WTC11 (cell line): ENCODE data around the gene BEX2. TPM values are rescaled to one million over a fixed set of nuclear protein-coding genes. Genes with fewer than 3 reads are reported as not detected.

Experiments
- ATAC-seq: fragments of 200-7000 bp; cut with Tn5 transposase; 2 replicates; pipeline ENCODE4 v1.10.0; 2021; ENCODE audit warnings: mild to moderate bottlenecking, moderate library complexity
- CTCF ChIA-PET: fragments of 300-600 bp; sonication (Branson Sonifier 250); formaldehyde crosslinking; loops from one replicate; lab custom pipeline; 2021; ENCODE audit warnings: antibody characterized with exemption; lab: Charles Lee
- POLR2A ChIA-PET: fragments of 350-600 bp; sonication (Branson Sonifier 250); formaldehyde crosslinking; loops from one replicate; lab custom pipeline; 2021; ENCODE audit warnings: antibody characterized with exemption; lab: Charles Lee
- DNase-seq: peaks from one replicate; pipeline ENCODE4 v3.0.0; 2021; ENCODE audit warnings: low spot score
- H3K27ac Mint-ChIP-seq: 2 replicates; pipeline ENCODE4 v1.8.0; 2021; ENCODE audit warnings: mixed read lengths
- H3K27me3 Mint-ChIP-seq: 2 replicates; pipeline ENCODE4 v1.8.0; 2021; ENCODE audit warnings: low read depth, mild to moderate bottlenecking, moderate library complexity, mixed read lengths
- H3K36me3 Mint-ChIP-seq: 2 replicates; pipeline ENCODE4 v1.8.0; 2021; ENCODE audit warnings: mixed read lengths
- H3K4me1 Mint-ChIP-seq: 2 replicates; pipeline ENCODE4 v1.8.0; 2022; ENCODE audit warnings: mixed read lengths
- H3K4me3 Mint-ChIP-seq: 2 replicates; pipeline ENCODE4 v1.8.0; 2021; ENCODE audit warnings: mild to moderate bottlenecking, moderate library complexity, mixed read lengths
- H3K9me3 Mint-ChIP-seq: 2 replicates; pipeline ENCODE4 v1.8.0; 2021; ENCODE audit warnings: mixed read lengths
- ESRRA ChIP-seq: sonication (generic); formaldehyde crosslinking; IDR thresholded peaks from 2 replicates; pipeline ENCODE4 v1.8.1; 2022; ENCODE audit warnings: mild to moderate bottlenecking, missing genetic modification reagents, borderline replicate concordance
- FOXP1 ChIP-seq: sonication (generic); formaldehyde crosslinking; IDR thresholded peaks from 2 replicates; pipeline ENCODE4 v1.8.0; 2022; ENCODE audit warnings: missing genetic modification reagents, mild to moderate bottlenecking, moderate library complexity, borderline replicate concordance
- FOXP4 ChIP-seq: sonication (generic); formaldehyde crosslinking; IDR thresholded peaks from 2 replicates; pipeline ENCODE4 v1.8.0; 2022; ENCODE audit warnings: mild to moderate bottlenecking, missing genetic modification reagents
- GRHL2 ChIP-seq: fragments of 250-450 bp; sonication (Bioruptor Pico); IDR thresholded peaks from 2 replicates; pipeline ENCODE4 v1.8.0; 2022; ENCODE audit warnings: mild to moderate bottlenecking, moderate library complexity; ENCODE audit not compliant: insufficient replicate concordance, severe bottlenecking
- HMGXB4 ChIP-seq: sonication (generic); formaldehyde crosslinking; IDR thresholded peaks from 2 replicates; pipeline ENCODE4 v1.8.1; 2023; ENCODE audit warnings: mild to moderate bottlenecking, moderate library complexity, missing genetic modification reagents
- MXD4 ChIP-seq: fragments of 250-450 bp; sonication (Bioruptor Pico); IDR thresholded peaks from 2 replicates; pipeline ENCODE4 v1.8.0; 2021; ENCODE audit warnings: mild to moderate bottlenecking, moderate library complexity, borderline replicate concordance
- TP53 ChIP-seq: sonication (generic); formaldehyde crosslinking; IDR thresholded peaks from 2 replicates; pipeline ENCODE4 v1.8.1; 2023; ENCODE audit warnings: mild to moderate bottlenecking, missing genetic modification reagents
- USF2 ChIP-seq: sonication (generic); formaldehyde crosslinking; IDR thresholded peaks from 2 replicates; pipeline ENCODE4 v1.8.1; 2023; ENCODE audit warnings: mild to moderate bottlenecking, missing genetic modification reagents, moderate library complexity
- ZNF281 ChIP-seq: sonication (generic); formaldehyde crosslinking; IDR thresholded peaks from 2 replicates; pipeline ENCODE4 v1.8.0; 2023; ENCODE audit warnings: mild to moderate bottlenecking, missing genetic modification reagents
- total RNA-seq: library from RNA; stranded (reverse); gene quantifications from 3 replicates; pipeline ENCODE4 v1.2.3, GENCODE V29; 2021
- TF ChIP-seq, protein P1 (sequence below): fragments of 250-450 bp; sonication (Bioruptor Pico); IDR thresholded peaks from 2 replicates; pipeline ENCODE4 v1.8.0; 2021; ENCODE audit warnings: mild to moderate bottlenecking
- TF ChIP-seq, protein P2 (sequence below): sonication (generic); formaldehyde crosslinking; conservative IDR thresholded peaks from 2 replicates; pipeline ENCODE4 v1.8.1; 2023; ENCODE audit warnings: mild to moderate bottlenecking, low read depth, missing genetic modification reagents, moderate library complexity
- TF ChIP-seq, protein P3 (sequence below): sonication (generic); formaldehyde crosslinking; IDR thresholded peaks from 2 replicates; pipeline ENCODE4 v1.8.0; 2022; ENCODE audit warnings: mild to moderate bottlenecking, missing genetic modification reagents
- TF ChIP-seq, protein P4 (sequence below): sonication (generic); formaldehyde crosslinking; IDR thresholded peaks from 2 replicates; pipeline ENCODE4 v1.8.0; 2023; ENCODE audit warnings: missing genetic modification reagents, mild to moderate bottlenecking, borderline replicate concordance

BEX2 gene
- total RNA-seq, 1 experiment from 2014 or later, result 30.6 TPM

DNA sequence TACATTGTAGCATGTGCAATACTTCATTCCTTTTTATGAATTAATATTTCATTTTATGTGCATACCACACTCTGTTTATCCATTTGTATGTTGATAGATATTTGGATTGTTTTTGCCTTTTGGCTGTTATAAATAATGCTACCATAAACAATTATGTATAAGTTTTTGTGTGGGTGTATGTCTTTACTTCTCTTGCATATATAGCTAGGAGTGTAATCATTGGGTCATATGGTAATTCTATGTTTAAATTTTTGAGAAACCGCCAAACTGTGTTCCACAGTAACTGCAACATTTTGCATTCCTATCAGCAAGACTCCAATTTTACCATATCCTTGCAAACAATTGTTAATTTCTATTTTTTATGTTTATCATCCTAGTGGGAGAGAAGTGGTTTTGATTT, 31.2 kb downstream of the BEX2 start (continued):
- TF ChIP-seq FOXP4 (CRISPR knock-in tag), result no peak
- no peak for TF ChIP-seq ESRRA
- TF ChIP-seq, protein P1, sequence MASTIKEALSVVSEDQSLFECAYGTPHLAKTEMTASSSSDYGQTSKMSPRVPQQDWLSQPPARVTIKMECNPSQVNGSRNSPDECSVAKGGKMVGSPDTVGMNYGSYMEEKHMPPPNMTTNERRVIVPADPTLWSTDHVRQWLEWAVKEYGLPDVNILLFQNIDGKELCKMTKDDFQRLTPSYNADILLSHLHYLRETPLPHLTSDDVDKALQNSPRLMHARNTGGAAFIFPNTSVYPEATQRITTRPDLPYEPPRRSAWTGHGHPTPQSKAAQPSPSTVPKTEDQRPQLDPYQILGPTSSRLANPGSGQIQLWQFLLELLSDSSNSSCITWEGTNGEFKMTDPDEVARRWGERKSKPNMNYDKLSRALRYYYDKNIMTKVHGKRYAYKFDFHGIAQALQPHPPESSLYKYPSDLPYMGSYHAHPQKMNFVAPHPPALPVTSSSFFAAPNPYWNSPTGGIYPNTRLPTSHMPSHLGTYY (CRISPR knock-in tag), result no peak
- TF ChIP-seq, protein P2, sequence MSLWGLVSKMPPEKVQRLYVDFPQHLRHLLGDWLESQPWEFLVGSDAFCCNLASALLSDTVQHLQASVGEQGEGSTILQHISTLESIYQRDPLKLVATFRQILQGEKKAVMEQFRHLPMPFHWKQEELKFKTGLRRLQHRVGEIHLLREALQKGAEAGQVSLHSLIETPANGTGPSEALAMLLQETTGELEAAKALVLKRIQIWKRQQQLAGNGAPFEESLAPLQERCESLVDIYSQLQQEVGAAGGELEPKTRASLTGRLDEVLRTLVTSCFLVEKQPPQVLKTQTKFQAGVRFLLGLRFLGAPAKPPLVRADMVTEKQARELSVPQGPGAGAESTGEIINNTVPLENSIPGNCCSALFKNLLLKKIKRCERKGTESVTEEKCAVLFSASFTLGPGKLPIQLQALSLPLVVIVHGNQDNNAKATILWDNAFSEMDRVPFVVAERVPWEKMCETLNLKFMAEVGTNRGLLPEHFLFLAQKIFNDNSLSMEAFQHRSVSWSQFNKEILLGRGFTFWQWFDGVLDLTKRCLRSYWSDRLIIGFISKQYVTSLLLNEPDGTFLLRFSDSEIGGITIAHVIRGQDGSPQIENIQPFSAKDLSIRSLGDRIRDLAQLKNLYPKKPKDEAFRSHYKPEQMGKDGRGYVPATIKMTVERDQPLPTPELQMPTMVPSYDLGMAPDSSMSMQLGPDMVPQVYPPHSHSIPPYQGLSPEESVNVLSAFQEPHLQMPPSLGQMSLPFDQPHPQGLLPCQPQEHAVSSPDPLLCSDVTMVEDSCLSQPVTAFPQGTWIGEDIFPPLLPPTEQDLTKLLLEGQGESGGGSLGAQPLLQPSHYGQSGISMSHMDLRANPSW (CRISPR knock-in tag), result no peak
- TF ChIP-seq GRHL2 (CRISPR knock-in tag), result no peak
- no peak for TF ChIP-seq MXD4 (CRISPR knock-in tag)
- no peak for TF ChIP-seq HMGXB4

DNA sequence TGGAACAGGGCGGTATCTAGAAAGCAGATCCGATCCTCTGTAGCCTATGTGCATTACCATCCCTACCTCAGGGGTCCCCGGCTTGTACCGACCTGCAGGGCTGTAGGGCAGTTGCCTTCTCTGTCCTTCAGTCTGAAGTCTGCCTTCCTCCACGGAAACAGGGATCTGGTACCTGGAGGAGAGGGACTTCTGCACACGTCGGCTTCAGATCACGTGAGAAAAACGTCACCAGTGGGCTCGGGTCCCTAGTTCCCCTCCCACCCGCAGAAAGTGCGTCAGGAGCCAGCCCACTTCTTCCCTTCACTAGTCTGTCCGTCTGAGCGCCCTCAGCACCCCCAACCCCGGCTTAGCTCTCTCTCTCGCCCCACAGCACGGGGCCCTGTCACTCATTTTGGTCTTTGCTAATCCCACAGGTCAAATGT, 34.2 kb downstream of the BEX2 start, which contains the start of gene TCEAL5:
Gene TCEAL5 (minus strand): TSS at position 170 of the 422 bp plus-strand sequence. CDS start 2,187 bp downstream, outside the sequence.
- 0 out of 2 replicates have a peak, but pooled peaks have one; percentile 18 for TF ChIP-seq USF2 (CRISPR knock-in tag)
- TF ChIP-seq, protein P3, sequence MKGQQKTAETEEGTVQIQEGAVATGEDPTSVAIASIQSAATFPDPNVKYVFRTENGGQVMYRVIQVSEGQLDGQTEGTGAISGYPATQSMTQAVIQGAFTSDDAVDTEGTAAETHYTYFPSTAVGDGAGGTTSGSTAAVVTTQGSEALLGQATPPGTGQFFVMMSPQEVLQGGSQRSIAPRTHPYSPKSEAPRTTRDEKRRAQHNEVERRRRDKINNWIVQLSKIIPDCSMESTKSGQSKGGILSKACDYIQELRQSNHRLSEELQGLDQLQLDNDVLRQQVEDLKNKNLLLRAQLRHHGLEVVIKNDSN (CRISPR knock-in tag), result no peak
- TF ChIP-seq FOXP1, result no peak
- TF ChIP-seq, all 79 proteins: peak for 1
- DNase-seq (no peak), ATAC-seq (peak; percentile 76)
- Mint-ChIP-seq H3K27ac (no peak within 1 kb of the TSS), H3K27me3 (peaks cover 51% of the 10 kb centered on the region), H3K36me3 (no peaks in the 10 kb centered on the region), H3K4me3 (peak within 1 kb of the TSS; percentile 71), H3K4me1 (peaks cover 17% of the 10 kb centered on the region), H3K9me3 (no peaks in the 10 kb centered on the region)
- CTCF ChIA-PET, result interaction anchor here (1.0 kb wide), 1 partner anchor 65 kb away, joined by 3 read pairs; no protein-coding TSS in a partner anchor
- POLR2A ChIA-PET, result interaction anchor here (0.6 to 1.1 kb wide), 2 partner anchors 22 to 98 kb away, joined by 3 to 4 read pairs; partner anchors contain the start of gene TCEAL8

DNA sequence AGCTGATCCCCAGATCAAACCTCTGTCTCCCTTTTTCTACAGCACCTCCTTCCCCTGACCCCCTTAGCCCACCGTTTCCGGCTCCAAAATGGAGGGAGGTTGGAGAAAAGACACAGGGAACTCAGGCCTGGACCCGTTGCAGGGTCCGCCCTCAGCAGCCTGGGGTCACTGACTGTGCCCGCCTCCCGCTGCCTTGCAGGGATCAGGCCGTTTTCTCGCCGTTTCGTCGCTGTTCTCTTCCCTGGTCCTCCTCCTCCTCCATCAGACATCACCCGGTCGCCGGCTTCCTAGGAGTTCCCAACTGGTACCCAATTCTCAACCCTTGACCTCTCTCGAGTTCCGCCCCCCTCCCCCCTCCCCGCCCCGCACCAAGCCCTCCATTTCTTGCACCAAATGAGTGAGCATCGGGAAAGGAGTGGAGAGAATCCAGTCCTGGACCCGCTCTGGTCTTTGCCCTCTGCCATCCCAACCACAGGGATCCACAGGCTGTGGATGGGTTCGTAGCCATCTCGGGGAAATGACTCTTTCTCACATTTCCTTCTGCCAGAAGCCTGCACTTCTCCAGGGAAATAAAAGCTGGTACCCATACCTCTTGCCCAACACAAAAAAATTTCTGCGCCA, 34.7 kb downstream of the BEX2 start:
- Mint-ChIP-seq H3K36me3 (no peaks in the 10 kb centered on the region), H3K27ac (no peak overlapping the region), H3K9me3 (no peaks in the 10 kb centered on the region), H3K27me3 (peaks cover 51% of the 10 kb centered on the region), H3K4me1 (peaks cover 17% of the 10 kb centered on the region), H3K4me3 (peak overlapping the region; percentile 71)
- ATAC-seq, result peak; percentile 62
- ChIA-PET POLR2A (interaction anchor here (1.1 kb wide), 1 partner anchor 21 kb away, joined by 3 read pairs; the partner anchor contains the start of gene TCEAL8), CTCF (interaction anchor here (1.0 kb wide), 1 partner anchor 65 kb away, joined by 3 read pairs; no protein-coding TSS in a partner anchor)
- DNase-seq, result peak; percentile 12
- no peak for TF ChIP-seq TP53 (CRISPR knock-in tag)
- no peak for TF ChIP-seq ZNF281 (CRISPR knock-in tag)
- TF ChIP-seq, protein P4, sequence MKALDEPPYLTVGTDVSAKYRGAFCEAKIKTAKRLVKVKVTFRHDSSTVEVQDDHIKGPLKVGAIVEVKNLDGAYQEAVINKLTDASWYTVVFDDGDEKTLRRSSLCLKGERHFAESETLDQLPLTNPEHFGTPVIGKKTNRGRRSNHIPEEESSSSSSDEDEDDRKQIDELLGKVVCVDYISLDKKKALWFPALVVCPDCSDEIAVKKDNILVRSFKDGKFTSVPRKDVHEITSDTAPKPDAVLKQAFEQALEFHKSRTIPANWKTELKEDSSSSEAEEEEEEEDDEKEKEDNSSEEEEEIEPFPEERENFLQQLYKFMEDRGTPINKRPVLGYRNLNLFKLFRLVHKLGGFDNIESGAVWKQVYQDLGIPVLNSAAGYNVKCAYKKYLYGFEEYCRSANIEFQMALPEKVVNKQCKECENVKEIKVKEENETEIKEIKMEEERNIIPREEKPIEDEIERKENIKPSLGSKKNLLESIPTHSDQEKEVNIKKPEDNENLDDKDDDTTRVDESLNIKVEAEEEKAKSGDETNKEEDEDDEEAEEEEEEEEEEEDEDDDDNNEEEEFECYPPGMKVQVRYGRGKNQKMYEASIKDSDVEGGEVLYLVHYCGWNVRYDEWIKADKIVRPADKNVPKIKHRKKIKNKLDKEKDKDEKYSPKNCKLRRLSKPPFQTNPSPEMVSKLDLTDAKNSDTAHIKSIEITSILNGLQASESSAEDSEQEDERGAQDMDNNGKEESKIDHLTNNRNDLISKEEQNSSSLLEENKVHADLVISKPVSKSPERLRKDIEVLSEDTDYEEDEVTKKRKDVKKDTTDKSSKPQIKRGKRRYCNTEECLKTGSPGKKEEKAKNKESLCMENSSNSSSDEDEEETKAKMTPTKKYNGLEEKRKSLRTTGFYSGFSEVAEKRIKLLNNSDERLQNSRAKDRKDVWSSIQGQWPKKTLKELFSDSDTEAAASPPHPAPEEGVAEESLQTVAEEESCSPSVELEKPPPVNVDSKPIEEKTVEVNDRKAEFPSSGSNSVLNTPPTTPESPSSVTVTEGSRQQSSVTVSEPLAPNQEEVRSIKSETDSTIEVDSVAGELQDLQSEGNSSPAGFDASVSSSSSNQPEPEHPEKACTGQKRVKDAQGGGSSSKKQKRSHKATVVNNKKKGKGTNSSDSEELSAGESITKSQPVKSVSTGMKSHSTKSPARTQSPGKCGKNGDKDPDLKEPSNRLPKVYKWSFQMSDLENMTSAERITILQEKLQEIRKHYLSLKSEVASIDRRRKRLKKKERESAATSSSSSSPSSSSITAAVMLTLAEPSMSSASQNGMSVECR (CRISPR knock-in tag), result no peak
